Caco-2 (cell line): ENCODE results near the gene DCAF8. TPM values are rescaled to one million over a fixed set of nuclear protein-coding genes. Genes with fewer than 3 reads are reported as not detected.

Experiments used
- BruUV-seq: library from RNA; stranded (reverse); fragments of 400-500 nt; replicated peaks from 2 replicates; lab custom pipeline; 2021; lab: Mats Ljungman, UMichigan
- CTCF ChIA-PET: fragments of 300-600 bp; sonication (Branson Sonifier 250); formaldehyde crosslinking; loops from one replicate; lab custom pipeline; 2022; ENCODE audit warnings: antibody characterized with exemption; lab: Charles Lee
- POLR2A ChIA-PET: fragments of 300-600 bp; sonication (Branson Sonifier 250); formaldehyde crosslinking; loops from one replicate; lab custom pipeline; 2022; ENCODE audit warnings: antibody characterized with exemption; lab: Charles Lee
- DNase-seq, 2 experiments: peaks; one replicate each; pipeline versions ENCODE4 v3.0.0 to v3.0.0-alpha.2; 2020 to 2022
- H3K27me3 ChIP-seq: replicated peaks from 2 replicates; pipeline ENCODE4 v1.6.0; 2011; ENCODE audit warnings: low read length; ENCODE audit not compliant: control insufficient read depth, insufficient read depth
- H3K36me3 ChIP-seq: 2 replicates; pipeline ENCODE4 v1.5.1; 2011; ENCODE audit warnings: low read length; ENCODE audit not compliant: control insufficient read depth, insufficient read depth
- H3K4me1 ChIP-seq: fragments of 250-450 bp; sonication (Bioruptor Pico); 2 replicates; pipeline ENCODE4 v1.5.1; 2020; ENCODE audit warnings: mild to moderate bottlenecking
- H3K4me3 ChIP-seq: 2 replicates; pipeline ENCODE4 v1.5.1; 2011; ENCODE audit warnings: low read depth, mild to moderate bottlenecking, control low read depth, low read length
- H3K9me3 ChIP-seq: fragments of 250-450 bp; sonication (Bioruptor Pico); 2 replicates; pipeline ENCODE4 v1.5.1; 2020; ENCODE audit warnings: mild to moderate bottlenecking, moderate library complexity
- H3K27ac Mint-ChIP-seq: one replicate; pipeline ENCODE4 v1.8.0; 2022; ENCODE audit warnings: mixed read lengths; ENCODE audit not compliant: unreplicated experiment
- H3K27me3 Mint-ChIP-seq: one replicate; pipeline ENCODE4 v1.8.0; 2022; ENCODE audit warnings: mixed read lengths; ENCODE audit not compliant: insufficient read depth, unreplicated experiment
- H3K36me3 Mint-ChIP-seq: one replicate; pipeline ENCODE4 v1.8.0; 2022; ENCODE audit warnings: mild to moderate bottlenecking, mixed read lengths; ENCODE audit not compliant: insufficient read depth, unreplicated experiment
- H3K4me1 Mint-ChIP-seq: one replicate; pipeline ENCODE4 v1.8.0; 2022; ENCODE audit warnings: low read depth, mixed read lengths; ENCODE audit not compliant: unreplicated experiment
- H3K4me3 Mint-ChIP-seq: one replicate; pipeline ENCODE4 v1.8.0; 2022; ENCODE audit warnings: mild to moderate bottlenecking, moderate library complexity, mixed read lengths; ENCODE audit not compliant: unreplicated experiment
- H3K9me3 Mint-ChIP-seq: one replicate; pipeline ENCODE4 v1.8.0; 2022; ENCODE audit warnings: mixed read lengths; ENCODE audit not compliant: unreplicated experiment
- intact Hi-C: fragments of 100-400 bp; cut with micrococcal nuclease; formaldehyde crosslinking; loops from one replicate; pipeline ENCODE4 v1.10.0; 2022; ENCODE audit not compliant: unreplicated experiment
- total RNA-seq: library from RNA; stranded (reverse); gene quantifications from 2 replicates; pipeline ENCODE4 v1.2.3, GENCODE V29; 2022
- TF ChIP-seq, protein P1 (sequence below), 2 experiments: fragments of 200-600 bp in 1 of 2; IDR thresholded peaks; 1 replicate in 1 of 2; 2 replicates in 1 of 2; pipeline versions ENCODE4 v1.5.1 to v1.8.0; 2011 to 2022; ENCODE audit warnings: antibody characterized with exemption in 1 of 2, control low read depth in 1 of 2, inconsistent platforms in 1 of 2, low read depth in 1 of 2, low read length in 1 of 2, mild to moderate bottlenecking in 1 of 2, moderate library complexity in 1 of 2; ENCODE audit not compliant: insufficient read depth in 1 of 2, severe bottlenecking in 1 of 2, unreplicated experiment in 1 of 2

DCAF8 gene
- total RNA-seq, 1 experiment from 2014 or later: 112 TPM

DNA sequence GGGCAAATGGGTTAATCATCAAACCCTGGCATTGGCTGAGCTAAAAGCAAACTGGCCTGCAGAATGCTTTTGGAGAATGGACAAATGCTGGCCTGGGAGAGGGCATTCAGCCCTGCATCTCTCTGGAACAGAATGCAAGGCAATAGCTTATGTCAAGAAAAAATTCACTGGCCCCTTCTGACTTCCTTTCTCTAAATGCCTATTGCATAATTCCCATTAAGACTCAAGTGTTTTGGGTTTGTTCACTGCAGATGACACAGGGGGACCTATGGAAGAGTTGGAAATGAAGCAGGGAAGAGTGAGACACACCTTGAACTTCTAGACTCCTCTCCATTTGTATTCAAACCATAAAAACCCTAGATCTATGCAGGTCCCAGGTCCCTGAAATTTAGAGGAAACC, 41.3 kb downstream of the DCAF8 start:
- TF ChIP-seq, protein P1, sequence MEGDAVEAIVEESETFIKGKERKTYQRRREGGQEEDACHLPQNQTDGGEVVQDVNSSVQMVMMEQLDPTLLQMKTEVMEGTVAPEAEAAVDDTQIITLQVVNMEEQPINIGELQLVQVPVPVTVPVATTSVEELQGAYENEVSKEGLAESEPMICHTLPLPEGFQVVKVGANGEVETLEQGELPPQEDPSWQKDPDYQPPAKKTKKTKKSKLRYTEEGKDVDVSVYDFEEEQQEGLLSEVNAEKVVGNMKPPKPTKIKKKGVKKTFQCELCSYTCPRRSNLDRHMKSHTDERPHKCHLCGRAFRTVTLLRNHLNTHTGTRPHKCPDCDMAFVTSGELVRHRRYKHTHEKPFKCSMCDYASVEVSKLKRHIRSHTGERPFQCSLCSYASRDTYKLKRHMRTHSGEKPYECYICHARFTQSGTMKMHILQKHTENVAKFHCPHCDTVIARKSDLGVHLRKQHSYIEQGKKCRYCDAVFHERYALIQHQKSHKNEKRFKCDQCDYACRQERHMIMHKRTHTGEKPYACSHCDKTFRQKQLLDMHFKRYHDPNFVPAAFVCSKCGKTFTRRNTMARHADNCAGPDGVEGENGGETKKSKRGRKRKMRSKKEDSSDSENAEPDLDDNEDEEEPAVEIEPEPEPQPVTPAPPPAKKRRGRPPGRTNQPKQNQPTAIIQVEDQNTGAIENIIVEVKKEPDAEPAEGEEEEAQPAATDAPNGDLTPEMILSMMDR (IDR thresholded peaks at IDR 0.05; ENCODE audit: insufficient read depth in 1 of 2, low read depth in 1 of 2, low read length in 1 of 2, severe bottlenecking in 1 of 2, unreplicated experiment in 1 of 2): no peak
- ChIA-PET POLR2A (no interaction called here), CTCF (interaction anchor here (4.9 kb wide), 1 partner anchor 29 kb away, joined by 106 read pairs; the partner anchor contains the start of gene CASQ1)
- Histone ChIP-seq H3K4me1 (0 out of 2 replicates have a peak, but pooled peaks cover 6% of the 10 kb centered on the region), H3K4me3 (no peak overlapping the region), H3K36me3 (peaks cover 4% of the 10 kb centered on the region), H3K27me3 (no peaks in the 10 kb centered on the region), H3K9me3 (no peaks in the 10 kb centered on the region)
- no peak for DNase-seq
- Mint-ChIP-seq H3K9me3 (no peaks in the 10 kb centered on the region), H3K4me3 (no peak overlapping the region), H3K36me3 (peaks cover 33% of the 10 kb centered on the region), H3K27me3 (no peaks in the 10 kb centered on the region), H3K27ac (no peak overlapping the region), H3K4me1 (peaks cover 9% of the 10 kb centered on the region)
- intact Hi-C loops: no loop called here
- no TSS peak for BruUV-seq

DNA sequence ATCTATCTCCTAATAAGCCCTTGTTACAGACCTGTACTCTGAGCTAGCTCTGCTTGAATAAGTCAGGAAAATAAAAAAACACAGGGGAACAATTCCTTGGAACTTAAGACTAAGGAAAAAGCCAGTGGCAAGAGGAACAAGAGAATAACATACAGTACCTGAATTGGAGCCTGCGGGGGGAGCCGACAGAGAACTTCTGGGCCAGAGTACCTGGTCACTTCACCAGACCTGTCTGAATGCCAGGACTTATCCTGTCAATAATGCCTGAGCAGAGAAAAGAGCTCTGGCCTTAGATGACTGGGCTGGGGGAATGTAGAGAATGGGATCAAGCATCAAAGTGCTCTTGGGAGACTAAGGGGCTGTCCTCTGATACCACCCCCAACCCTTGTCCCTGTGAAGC, 42.0 kb downstream of the DCAF8 start:
- Histone ChIP-seq H3K9me3 (no peaks in the 10 kb centered on the region), H3K4me1 (0 out of 2 replicates have a peak, but pooled peaks cover 6% of the 10 kb centered on the region), H3K36me3 (peaks cover 4% of the 10 kb centered on the region), H3K27me3 (no peaks in the 10 kb centered on the region), H3K4me3 (no peak overlapping the region)
- intact Hi-C loops: no loop called here
- BruUV-seq: no TSS peak
- POLR2A ChIA-PET: interaction anchor here (1.3 kb wide), 1 partner anchor 32 kb away, joined by 6 read pairs; no protein-coding TSS in a partner anchor
- TF ChIP-seq, protein P1 (IDR thresholded peaks at IDR 0.05; ENCODE audit: insufficient read depth in 1 of 2, low read depth in 1 of 2, low read length in 1 of 2, severe bottlenecking in 1 of 2, unreplicated experiment in 1 of 2): no peak
- H3K27ac Mint-ChIP-seq: no peak overlapping the region
- H3K9me3 Mint-ChIP-seq: no peaks in the 10 kb centered on the region
- H3K27me3 Mint-ChIP-seq: no peaks in the 10 kb centered on the region
- H3K4me1 Mint-ChIP-seq: peaks cover 9% of the 10 kb centered on the region
- no peak overlapping the region for H3K4me3 Mint-ChIP-seq
- DNase-seq: no peak
- peaks cover 40% of the 10 kb centered on the region for H3K36me3 Mint-ChIP-seq
- CTCF ChIA-PET: interaction anchor here (0.8 to 4.9 kb wide), 15 partner anchors 8 to 156 kb away, joined by 3 to 106 read pairs (median 7); partner anchors contain the start of genes CASQ1 and IGSF8

DNA sequence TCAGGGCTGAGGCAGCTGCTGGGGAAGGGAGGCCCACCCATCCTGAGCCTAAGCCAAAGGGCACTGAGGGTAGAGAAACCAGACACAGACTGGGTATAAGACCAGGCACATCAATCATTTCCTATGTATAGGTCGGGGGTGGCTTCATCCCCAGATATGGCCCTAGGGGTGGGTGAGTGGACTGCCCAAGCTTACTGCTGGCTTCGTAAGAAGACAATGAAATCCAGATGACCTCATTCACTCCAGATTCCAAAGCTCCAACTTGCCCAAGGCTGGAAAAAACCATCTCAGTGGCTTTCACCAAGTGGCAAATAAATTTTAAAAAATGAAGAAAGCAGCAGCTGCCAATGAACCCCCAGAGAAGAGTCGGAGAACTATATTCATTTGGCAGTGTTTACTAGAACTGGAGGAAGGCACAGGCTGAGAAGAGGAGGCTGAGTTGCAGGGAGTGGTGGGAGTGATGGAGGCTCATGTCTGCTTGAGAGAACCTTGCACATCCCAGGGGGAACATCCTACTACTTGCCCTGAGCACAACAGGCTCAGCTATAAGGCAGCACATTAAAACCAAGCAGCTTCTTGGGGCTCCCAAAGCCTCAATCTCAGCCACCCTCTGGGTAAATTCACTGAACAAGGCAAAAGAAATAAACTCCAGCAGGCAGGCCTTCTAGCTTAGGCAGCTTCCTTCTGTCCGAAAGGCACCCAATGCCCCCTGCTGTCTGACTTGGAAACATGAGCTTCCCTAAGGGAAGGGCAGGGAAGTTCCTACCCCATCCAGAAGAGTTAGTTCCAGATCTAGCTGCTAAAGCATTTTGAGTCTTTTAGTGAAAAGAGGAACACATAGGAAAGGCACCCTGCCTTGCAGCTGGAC, 43.1 kb downstream of the DCAF8 start:
- H3K4me1 Mint-ChIP-seq: peaks cover 9% of the 10 kb centered on the region
- TF ChIP-seq, protein P1 (IDR thresholded peaks at IDR 0.05; ENCODE audit: insufficient read depth in 1 of 2, low read depth in 1 of 2, low read length in 1 of 2, severe bottlenecking in 1 of 2, unreplicated experiment in 1 of 2): peak; percentile 62 to 67
- Histone ChIP-seq H3K36me3 (peaks cover 2% of the 10 kb centered on the region), H3K27me3 (no peaks in the 10 kb centered on the region), H3K9me3 (no peaks in the 10 kb centered on the region), H3K4me1 (0 out of 2 replicates have a peak, but pooled peaks cover 6% of the 10 kb centered on the region), H3K4me3 (no peak overlapping the region)
- peaks cover 47% of the 10 kb centered on the region for H3K36me3 Mint-ChIP-seq
- no peaks in the 10 kb centered on the region for H3K27me3 Mint-ChIP-seq
- H3K4me3 Mint-ChIP-seq: no peak overlapping the region
- ChIA-PET CTCF (interaction anchor here (0.6 to 4.9 kb wide), 19 partner anchors 9 to 178 kb away, joined by 3 to 106 read pairs (median 6); partner anchors contain the start of genes CASQ1, IGSF8 and PEX19), POLR2A (interaction anchor here (1.1 to 1.3 kb wide), 2 partner anchors 33 to 119 kb away, joined by 6 to 7 read pairs; no protein-coding TSS in a partner anchor)
- no peak overlapping the region for H3K27ac Mint-ChIP-seq
- BruUV-seq: no TSS peak
- DNase-seq: peak; percentile 62 to 69
- intact Hi-C loops: loop anchor here (1.0 kb wide), 2 partner anchors 26 to 118 kb away; no protein-coding TSS in a partner anchor
- H3K9me3 Mint-ChIP-seq: no peaks in the 10 kb centered on the region
